Body of pancreas (tissue), 4 donors: Measurements from ENCODE around the gene PRDM10. TPM values are rescaled to one million over a fixed set of nuclear protein-coding genes. Genes with fewer than 3 reads are reported as not detected.

Experiments
- ATAC-seq: fragments of 150-250 bp; one replicate; pipeline ENCODE4 v1.9.1; 2016
- DNase-seq, 4 donors: peaks; one replicate each; pipeline ENCODE4 v3.0.0-alpha.2; 2019
- H3K27ac ChIP-seq, 4 donors: fragments of 200-600 bp; sonication (generic); 1 replicate in 3 of 4; 2 replicates in 1 of 4; pipeline versions ENCODE4 v1.5.1 to v1.6.1; 2016 to 2019; ENCODE audit warnings: mild to moderate bottlenecking in 1 of 4, mixed read lengths in 1 of 4, moderate library complexity in 1 of 4
- H3K27me3 ChIP-seq, 2 donors: fragments of 200-600 bp; sonication (generic); one replicate each; pipeline ENCODE4 v1.6.0; 2016; ENCODE audit warnings: mild to moderate bottlenecking in 1 of 2
- H3K36me3 ChIP-seq, 2 donors: fragments of 200-600 bp; sonication (generic); replicated peaks in 1 of 2; 2 replicates each; pipeline ENCODE4 v1.5.1; 2016; ENCODE audit warnings: low read depth in 2 of 2; ENCODE audit not compliant: insufficient read depth in 1 of 2
- H3K4me1 ChIP-seq: fragments of 200-600 bp; sonication (generic); one replicate; pipeline ENCODE4 v1.6.0; 2016
- H3K4me3 ChIP-seq, 2 donors: fragments of 200-600 bp; sonication (generic); 1 replicate in 1 of 2; 2 replicates in 1 of 2; pipeline ENCODE4 v1.5.1; 2016 to 2019
- H3K9me3 ChIP-seq, 3 donors: fragments of 200-600 bp; sonication (generic); 1 replicate in 2 of 3; 2 replicates in 1 of 3; pipeline ENCODE4 v1.5.1; 2016
- CTCF ChIP-seq, 7 experiments: fragments of 450-650 bp in 4 of 7; fragments of 200-600 bp in 3 of 7; sonication (generic) in 3 of 7; IDR thresholded peaks; one replicate each; pipeline ENCODE4 v1.5.1; 2016 to 2019; ENCODE audit warnings: antibody characterized with exemption in 7 of 7
- POLR2A ChIP-seq, 3 donors: fragments of 450-650 bp; IDR thresholded peaks; one replicate each; pipeline ENCODE4 v1.6.1; 2016; ENCODE audit warnings: antibody characterized with exemption in 3 of 3, mild to moderate bottlenecking in 2 of 3
- WGBS, 2 donors: methylation state at CpG; one replicate each; pipeline ENCODE4 v1.1.5; 2017; 5-methylcytosine and 5-hydroxymethylcytosine counted together
- intact Hi-C: fragments of 100-400 bp; cut with DNase I; formaldehyde crosslinking; loops from one replicate; pipeline ENCODE4 v1.15.1; 2023
- total RNA-seq, 2 donors: library from RNA; depleted of rRNA; stranded (reverse); fragments of >200 nt; gene quantifications; one replicate each; pipeline ENCODE4 v1.1.0, GENCODE V29; 2016

Gene PRDM10
- total RNA-seq, 2 donors from 2014 or later = 4.7 to 14.5 TPM

- WGBS, 2 donors = 87 to 91% methylated on average over 6 of the region's 6 CpGs
Observed at GRCh38 chr11:129976328-129976727, 26.3 kb downstream of the PRDM10 start.

DNA sequence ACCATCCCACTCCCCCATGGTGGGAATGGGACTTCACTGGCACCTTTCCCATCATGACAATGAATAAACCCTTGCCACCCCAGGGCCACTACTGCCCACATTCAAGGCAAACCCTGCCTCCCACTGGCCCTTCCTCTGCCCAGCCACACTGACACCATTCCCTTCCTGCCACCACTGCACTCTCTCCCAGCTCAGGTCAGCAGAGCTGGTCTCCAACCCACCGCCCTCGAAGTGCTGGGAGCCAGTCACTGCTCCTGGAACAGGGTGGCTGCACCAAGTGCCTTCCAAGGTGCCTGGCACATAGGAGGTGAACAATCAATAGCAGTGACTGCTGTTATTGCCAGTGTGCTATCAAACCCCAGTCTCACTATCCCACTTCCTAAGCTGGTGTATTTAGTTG, 27.1 kb downstream of the PRDM10 start:
- WGBS, 2 donors = 96 to 100% methylated on average over 2 of the region's 2 CpGs
- Histone ChIP-seq H3K9me3 (no peaks in the 10 kb centered on the region), H3K36me3 (no peaks in the 10 kb centered on the region), H3K27ac (no peak overlapping the region), H3K4me3 (no peak overlapping the region), H3K27me3 (no peaks in the 10 kb centered on the region), H3K4me1 (peaks cover 4% of the 10 kb centered on the region)
- ATAC-seq (no peak), DNase-seq (no peak)
- no peak for TF ChIP-seq POLR2A (IDR thresholded peaks at IDR 0.05)
- no peak for TF ChIP-seq CTCF (IDR thresholded peaks at IDR 0.05)
- intact Hi-C loops = no loop called here

More at GRCh38 chr11:129976328-129976727, 26.3 kb downstream of the PRDM10 start:
- DNase-seq (no peak), ATAC-seq (no peak)
- Histone ChIP-seq H3K27ac (no peak overlapping the region), H3K4me1 (peaks cover 4% of the 10 kb centered on the region), H3K27me3 (no peaks in the 10 kb centered on the region), H3K36me3 (no peaks in the 10 kb centered on the region), H3K9me3 (no peaks in the 10 kb centered on the region), H3K4me3 (no peak overlapping the region)
- intact Hi-C loops = no loop called here
- TF ChIP-seq POLR2A (IDR thresholded peaks at IDR 0.05) (no peak), CTCF (IDR thresholded peaks at IDR 0.05) (no peak)

DNA sequence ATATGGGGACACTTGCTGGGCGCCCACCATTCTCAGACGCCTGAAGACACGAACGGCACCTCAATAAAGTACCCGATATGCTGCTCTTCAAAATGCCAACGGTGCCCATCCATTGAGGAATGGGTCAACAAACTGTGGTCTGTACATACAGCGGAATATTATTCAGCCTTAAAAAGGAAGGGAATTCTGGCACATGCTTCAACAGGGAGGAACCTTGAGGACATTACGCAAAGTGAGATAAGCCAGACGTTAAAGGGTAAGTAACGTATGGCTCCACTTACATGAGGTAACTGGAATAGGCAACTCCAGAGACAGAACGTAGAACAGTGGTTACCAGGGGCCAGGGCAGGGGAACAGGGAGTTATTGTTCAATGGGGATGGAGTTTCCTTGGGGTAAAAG, 28.0 kb downstream of the PRDM10 start:
- no peak overlapping the region for H3K27ac ChIP-seq
- WGBS, 2 donors = 81 to 83% methylated on average over 11 of the region's 11 CpGs

DNA sequence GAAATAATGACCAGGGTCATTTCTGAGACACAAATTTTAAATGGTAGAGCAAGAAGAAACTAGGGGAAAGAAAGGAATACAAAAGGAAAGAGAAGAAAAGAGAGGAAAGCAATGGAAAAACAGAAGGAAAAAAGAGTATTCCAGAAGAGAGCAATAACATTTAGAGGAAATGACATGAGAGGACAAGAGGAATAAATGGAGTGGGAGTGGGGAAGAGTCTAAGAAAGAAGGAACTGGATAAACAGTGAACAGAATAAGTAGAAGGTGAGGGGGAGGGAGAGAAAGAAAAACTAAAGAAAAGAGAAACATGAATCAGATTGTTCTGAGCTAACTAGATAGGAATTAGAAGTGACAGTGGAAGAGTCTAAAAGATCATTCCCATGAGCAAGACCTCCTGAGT, 28.4 kb downstream of the PRDM10 start:
- Histone ChIP-seq H3K9me3 (no peaks in the 10 kb centered on the region), H3K36me3 (no peaks in the 10 kb centered on the region), H3K4me3 (no peak overlapping the region), H3K27me3 (no peaks in the 10 kb centered on the region), H3K27ac (no peak overlapping the region), H3K4me1 (peaks cover 4% of the 10 kb centered on the region)
- no peak for DNase-seq
- ATAC-seq = no peak
- TF ChIP-seq CTCF (IDR thresholded peaks at IDR 0.05) (no peak), POLR2A (IDR thresholded peaks at IDR 0.05) (no peak)
- intact Hi-C loops = no loop called here

More for the DNA sequence above, 28.0 kb downstream of the PRDM10 start:
- intact Hi-C loops = no loop called here
- Histone ChIP-seq H3K36me3 (no peaks in the 10 kb centered on the region), H3K4me3 (no peak overlapping the region), H3K9me3 (no peaks in the 10 kb centered on the region), H3K4me1 (peaks cover 4% of the 10 kb centered on the region), H3K27me3 (no peaks in the 10 kb centered on the region)
- no peak for TF ChIP-seq POLR2A (IDR thresholded peaks at IDR 0.05)
- TF ChIP-seq CTCF (IDR thresholded peaks at IDR 0.05) = no peak
- DNase-seq (no peak), ATAC-seq (no peak)

GRCh38 chr11:129973809-129974208, 28.8 kb downstream of the PRDM10 start:
- WGBS, 2 donors = 66 to 72% methylated on average over 5 of the region's 5 CpGs
- Histone ChIP-seq H3K4me1 (peaks cover 4% of the 10 kb centered on the region), H3K36me3 (no peaks in the 10 kb centered on the region), H3K9me3 (no peaks in the 10 kb centered on the region), H3K4me3 (no peak overlapping the region), H3K27me3 (no peaks in the 10 kb centered on the region), H3K27ac (no peak overlapping the region)
- ATAC-seq = peak; percentile 85
- peak; percentile 42 to 61 (median 45) for DNase-seq
- no peak for TF ChIP-seq POLR2A (IDR thresholded peaks at IDR 0.05)
- TF ChIP-seq CTCF (IDR thresholded peaks at IDR 0.05) = no peak
- intact Hi-C loops = no loop called here
